Keratinocyte (primary cell): ENCODE data around the gene C10orf120. TPM values are rescaled to one million over a fixed set of nuclear protein-coding genes. Genes with fewer than 3 reads are reported as not detected.

ENCODE experiments used
- DNase-seq: peaks from one replicate; pipeline ENCODE4 v3.0.0-alpha.2; 2011; ENCODE audit warnings: low read depth, missing footprints, low spot score
- FAIRE-seq: peaks from 2 replicates; lab custom pipeline; 2011; peaks lifted over from hg19 to GRCh38; lab: Jason Lieb, UNC
- H2AFZ ChIP-seq: 2 replicates; pipeline ENCODE4 v1.6.0; 2012; ENCODE audit warnings: low read length, control low read depth, inconsistent platforms; ENCODE audit not compliant: control insufficient read depth
- H3K27ac ChIP-seq: 2 replicates; pipeline ENCODE4 v1.5.1; 2011; ENCODE audit warnings: low read length; ENCODE audit not compliant: control insufficient read depth, insufficient read depth
- H3K27me3 ChIP-seq: 3 replicates; pipeline ENCODE4 v1.6.0; 2011; ENCODE audit warnings: low read length; ENCODE audit not compliant: control insufficient read depth, insufficient read depth; ENCODE audit errors: extremely low read depth
- H3K36me3 ChIP-seq, 2 experiments: 2 replicates in 1 of 2; 3 replicates in 1 of 2; pipeline ENCODE4 v1.5.1; 2011; ENCODE audit warnings: low read length in 2 of 2, mild to moderate bottlenecking in 1 of 2; ENCODE audit not compliant: control insufficient read depth in 2 of 2, insufficient read depth in 2 of 2; ENCODE audit errors: extremely low read depth in 1 of 2
- H3K4me1 ChIP-seq: 3 replicates; pipeline ENCODE4 v1.5.1; 2011; ENCODE audit warnings: low read length; ENCODE audit not compliant: control insufficient read depth, insufficient read depth; ENCODE audit errors: extremely low read depth
- H3K4me2 ChIP-seq: 3 replicates; pipeline ENCODE4 v1.6.0; 2011; ENCODE audit warnings: low read depth, low read length; ENCODE audit not compliant: control insufficient read depth, insufficient read depth; ENCODE audit errors: extremely low read depth
- H3K4me3 ChIP-seq, 3 experiments: fragments of 200-600 bp in 1 of 3; sonication (generic) in 1 of 3; 2 replicates in 2 of 3; 3 replicates in 1 of 3; pipeline ENCODE4 v1.5.1; 2011 to 2016; ENCODE audit warnings: low read length in 3 of 3, mild to moderate bottlenecking in 3 of 3, control low read depth in 2 of 3, inconsistent platforms in 1 of 3, low read depth in 1 of 3, mixed read lengths in 1 of 3, mixed run types in 1 of 3, moderate library complexity in 1 of 3; ENCODE audit not compliant: control insufficient read depth in 2 of 3, insufficient read depth in 2 of 3; ENCODE audit errors: extremely low read depth in 1 of 3
- H3K79me2 ChIP-seq: 2 replicates; pipeline ENCODE4 v1.6.0; 2012; ENCODE audit warnings: low read length; ENCODE audit not compliant: control insufficient read depth, insufficient read depth
- H3K9ac ChIP-seq: 3 replicates; pipeline ENCODE4 v1.6.0; 2011; ENCODE audit warnings: low read length; ENCODE audit not compliant: control insufficient read depth, insufficient read depth; ENCODE audit errors: extremely low read depth
- H3K9me1 ChIP-seq: 3 replicates; pipeline ENCODE4 v1.6.0; 2011; ENCODE audit warnings: low read length; ENCODE audit not compliant: control insufficient read depth, insufficient read depth; ENCODE audit errors: extremely low read depth
- H3K9me3 ChIP-seq: 2 replicates; pipeline ENCODE4 v1.5.1; 2012; ENCODE audit warnings: low read depth, low read length; ENCODE audit not compliant: control insufficient read depth
- H4K20me1 ChIP-seq: 3 replicates; pipeline ENCODE4 v1.6.0; 2011; ENCODE audit warnings: low read length; ENCODE audit not compliant: control insufficient read depth, insufficient read depth; ENCODE audit errors: extremely low read depth
- EZH2 ChIP-seq: IDR thresholded peaks from one replicate; pipeline ENCODE4 v1.6.1; 2012; ENCODE audit warnings: inconsistent platforms, mild to moderate bottlenecking, low read length, moderate library complexity
- dilution Hi-C: fragments of 300-500 bp; cut with MboI; formaldehyde crosslinking; loops from one replicate; pipeline ENCODE4 v1.7.0; 2020; ENCODE audit warnings: low sequenced_read_pairs; ENCODE audit not compliant: extremely low pct_ligation_motif_present
- polyA plus RNA-seq, 5 experiments: library from polyadenylated mRNA; depleted of rRNA in 3 of 5; stranded (reverse) in 3 of 5; stranded (forward) in 1 of 5; unstranded in 1 of 5; fragments of >200 nt; gene quantifications; 1 replicate in 1 of 5; 2 replicates in 3 of 5; 3 replicates in 1 of 5; pipeline versions ENCODE4 v1.2.1 to v1.2.3, GENCODE V29; 2011 to 2012; ENCODE audit warnings: missing spikeins in 2 of 5, low read depth in 1 of 5, low replicate concordance in 1 of 5
- TF ChIP-seq, protein P1 (sequence below), 3 experiments: IDR thresholded peaks in 1 of 3; conservative IDR thresholded peaks in 1 of 3; optimal IDR thresholded peaks in 1 of 3; 2 replicates in 2 of 3; 3 replicates in 1 of 3; pipeline versions ENCODE3 to v1.5.1; 2011; ENCODE audit warnings: low read length in 3 of 3, mild to moderate bottlenecking in 3 of 3, moderate library complexity in 2 of 3, control low read depth in 1 of 3, inconsistent platforms in 1 of 3; ENCODE audit not compliant: insufficient read depth in 2 of 3; ENCODE audit errors: extremely low read depth in 1 of 3

C10orf120 gene
- polyA plus RNA-seq, 1 donor (not counting 4 experiments of a cell fraction or from before 2014, with no cell fraction given), result not detected

DNA sequence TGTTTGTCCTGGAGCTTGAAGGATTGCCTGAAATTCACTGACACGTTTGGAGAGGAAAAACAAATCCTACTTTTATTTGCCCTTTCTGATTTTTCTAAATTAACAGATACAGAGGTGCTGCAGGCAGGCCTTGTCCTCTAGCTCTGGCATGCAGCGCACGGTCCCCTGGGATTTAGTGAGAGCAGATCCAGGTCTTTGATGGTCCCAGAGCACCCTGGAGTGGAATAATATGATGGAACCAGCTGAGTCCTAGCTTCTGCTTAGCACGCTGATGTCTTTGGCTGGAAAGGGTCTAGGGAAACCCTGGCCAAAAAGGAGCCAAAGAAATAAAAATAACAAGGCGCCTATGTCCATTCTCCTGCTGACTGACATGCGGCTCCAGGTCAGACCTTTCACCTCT, 40.5 kb downstream of the C10orf120 start:
- Histone ChIP-seq H3K9me3 (no peaks in the 10 kb centered on the region), H3K27me3 (peaks cover 19% of the 10 kb centered on the region), H3K79me2 (no peaks in the 10 kb centered on the region), H3K4me3 (no peak overlapping the region), H3K4me2 (no peak overlapping the region), H3K36me3 (no peaks in the 10 kb centered on the region), H3K27ac (no peak overlapping the region), H2AFZ (no peak overlapping the region), H3K9ac (no peak overlapping the region), H4K20me1 (no peaks in the 10 kb centered on the region), H3K9me1 (no peaks in the 10 kb centered on the region), H3K4me1 (no peaks in the 10 kb centered on the region)
- TF ChIP-seq, protein P1, sequence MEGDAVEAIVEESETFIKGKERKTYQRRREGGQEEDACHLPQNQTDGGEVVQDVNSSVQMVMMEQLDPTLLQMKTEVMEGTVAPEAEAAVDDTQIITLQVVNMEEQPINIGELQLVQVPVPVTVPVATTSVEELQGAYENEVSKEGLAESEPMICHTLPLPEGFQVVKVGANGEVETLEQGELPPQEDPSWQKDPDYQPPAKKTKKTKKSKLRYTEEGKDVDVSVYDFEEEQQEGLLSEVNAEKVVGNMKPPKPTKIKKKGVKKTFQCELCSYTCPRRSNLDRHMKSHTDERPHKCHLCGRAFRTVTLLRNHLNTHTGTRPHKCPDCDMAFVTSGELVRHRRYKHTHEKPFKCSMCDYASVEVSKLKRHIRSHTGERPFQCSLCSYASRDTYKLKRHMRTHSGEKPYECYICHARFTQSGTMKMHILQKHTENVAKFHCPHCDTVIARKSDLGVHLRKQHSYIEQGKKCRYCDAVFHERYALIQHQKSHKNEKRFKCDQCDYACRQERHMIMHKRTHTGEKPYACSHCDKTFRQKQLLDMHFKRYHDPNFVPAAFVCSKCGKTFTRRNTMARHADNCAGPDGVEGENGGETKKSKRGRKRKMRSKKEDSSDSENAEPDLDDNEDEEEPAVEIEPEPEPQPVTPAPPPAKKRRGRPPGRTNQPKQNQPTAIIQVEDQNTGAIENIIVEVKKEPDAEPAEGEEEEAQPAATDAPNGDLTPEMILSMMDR (optimal IDR thresholded peaks at IDR 0.05 in 1 of 3, IDR thresholded peaks at IDR 0.05 in 1 of 3, conservative IDR thresholded peaks at IDR 0.05 in 1 of 3; ENCODE audit: extremely low read depth in 1 of 3, insufficient read depth in 2 of 3, low read length in 3 of 3), result no peak
- TF ChIP-seq EZH2, result no peak
- DNase-seq (no peak), FAIRE-seq (no peak)
- dilution Hi-C loops, result no loop called here

DNA sequence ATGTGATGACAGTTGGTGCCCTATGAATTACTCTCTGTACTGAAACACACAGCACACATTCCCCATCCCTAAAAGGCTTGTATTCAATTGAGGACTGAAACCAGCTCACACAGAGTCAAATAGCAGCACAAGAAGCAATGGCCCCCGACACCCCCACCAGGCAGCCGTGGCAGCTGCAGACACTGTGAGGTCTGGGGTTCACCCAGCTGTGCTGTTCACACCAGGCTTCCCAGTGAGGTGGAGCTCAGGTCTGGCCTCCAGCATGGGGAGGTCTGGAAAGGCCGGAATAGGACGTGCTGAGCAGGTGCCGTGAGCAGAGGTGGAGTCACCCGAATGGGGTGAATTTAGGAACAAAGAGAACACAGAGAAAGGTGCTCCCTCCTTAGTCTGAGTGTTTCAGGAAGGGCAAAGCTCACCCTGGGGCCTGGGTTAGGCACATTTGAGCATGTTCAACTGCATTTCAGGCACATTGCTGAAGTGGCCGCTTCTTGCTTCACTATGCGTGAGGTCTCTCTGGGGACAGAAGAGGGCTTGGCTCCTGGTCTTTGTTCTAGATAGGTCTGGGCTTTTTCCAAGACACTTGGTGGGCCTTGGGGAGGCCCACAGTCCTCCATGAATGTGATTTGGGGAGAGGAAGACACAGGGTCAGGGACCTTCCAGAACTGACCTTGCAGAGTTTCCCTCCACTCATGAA, 41.1 kb downstream of the C10orf120 start:
- Histone ChIP-seq H3K9ac (no peak overlapping the region), H3K36me3 (no peaks in the 10 kb centered on the region), H3K79me2 (no peaks in the 10 kb centered on the region), H3K4me1 (no peaks in the 10 kb centered on the region), H4K20me1 (no peaks in the 10 kb centered on the region), H3K27me3 (peaks cover 16% of the 10 kb centered on the region), H3K9me3 (no peaks in the 10 kb centered on the region), H3K4me3 (no peak overlapping the region), H3K27ac (no peak overlapping the region), H2AFZ (no peak overlapping the region), H3K9me1 (no peaks in the 10 kb centered on the region), H3K4me2 (no peak overlapping the region)
- FAIRE-seq (no peak), DNase-seq (no peak)
- dilution Hi-C loops, result no loop called here
- TF ChIP-seq, protein P1 (optimal IDR thresholded peaks at IDR 0.05 in 1 of 3, IDR thresholded peaks at IDR 0.05 in 1 of 3, conservative IDR thresholded peaks at IDR 0.05 in 1 of 3; ENCODE audit: extremely low read depth in 1 of 3, insufficient read depth in 2 of 3, low read length in 3 of 3), result no peak
- no peak for TF ChIP-seq EZH2
